H9 (cell line): ENCODE results near the gene RCAN2. TPM values are rescaled to one million over a fixed set of nuclear protein-coding genes. Genes with fewer than 3 reads are reported as not detected.

Source experiments
- DNase-seq: peaks from one replicate; pipeline ENCODE4 v3.0.0-alpha.2; 2017
- H2AFZ ChIP-seq: one replicate; pipeline ENCODE4 v1.6.1; 2013; ENCODE audit warnings: mild to moderate bottlenecking, low read length, control low read depth, moderate library complexity
- H2AK5ac ChIP-seq: 2 replicates; pipeline ENCODE4 v1.6.1; 2013; ENCODE audit warnings: low read length, control low read depth, mixed read lengths; ENCODE audit not compliant: insufficient read length
- H2BK120ac ChIP-seq: one replicate; pipeline ENCODE4 v1.6.1; 2013; ENCODE audit warnings: low read depth, mild to moderate bottlenecking, low read length, control low read depth, inconsistent platforms; ENCODE audit not compliant: poor library complexity, severe bottlenecking
- H2BK12ac ChIP-seq: 2 replicates; pipeline ENCODE4 v1.6.1; 2013; ENCODE audit warnings: low read length, control low read depth, mixed read lengths, low read depth; ENCODE audit not compliant: insufficient read length
- H2BK15ac ChIP-seq: 2 replicates; pipeline ENCODE4 v1.6.1; 2013; ENCODE audit warnings: low read depth, low read length, control low read depth
- H2BK20ac ChIP-seq: one replicate; pipeline ENCODE4 v1.6.1; 2013; ENCODE audit warnings: low read depth, mild to moderate bottlenecking, low read length, control low read depth, inconsistent platforms; ENCODE audit not compliant: poor library complexity, severe bottlenecking
- H2BK5ac ChIP-seq: 2 replicates; pipeline ENCODE4 v1.6.1; 2013; ENCODE audit warnings: low read length, control low read depth, mixed read lengths; ENCODE audit not compliant: insufficient read length
- H3K14ac ChIP-seq: 2 replicates; pipeline ENCODE4 v1.6.1; 2013; ENCODE audit warnings: low read length, control low read depth; ENCODE audit not compliant: insufficient read depth
- H3K18ac ChIP-seq: 2 replicates; pipeline ENCODE4 v1.6.1; 2013; ENCODE audit warnings: low read depth, mild to moderate bottlenecking, mixed read lengths, low read length, control low read depth; ENCODE audit not compliant: insufficient read length
- H3K23ac ChIP-seq: 2 replicates; pipeline ENCODE4 v1.6.1; 2013; ENCODE audit warnings: low read length, control low read depth, mixed read lengths, low read depth; ENCODE audit not compliant: insufficient read length
- H3K23me2 ChIP-seq: 2 replicates; pipeline ENCODE4 v1.6.1; 2013; ENCODE audit warnings: low read depth, mild to moderate bottlenecking, mixed read lengths, low read length, control low read depth; ENCODE audit not compliant: insufficient read length, poor library complexity, severe bottlenecking
- H3K27ac ChIP-seq: 2 replicates; pipeline ENCODE4 v1.5.1; 2013; ENCODE audit warnings: low read length, control low read depth, mixed read lengths, low read depth; ENCODE audit not compliant: insufficient read length
- H3K27me3 ChIP-seq: 2 replicates; pipeline ENCODE4 v1.6.1; 2013; ENCODE audit warnings: low read length, control low read depth, inconsistent platforms; ENCODE audit not compliant: insufficient read depth
- H3K4ac ChIP-seq: 2 replicates; pipeline ENCODE4 v1.6.1; 2013; ENCODE audit warnings: low read depth, mild to moderate bottlenecking, control low read depth, inconsistent platforms, low read length, moderate library complexity
- H3K4me1 ChIP-seq: 2 replicates; pipeline ENCODE4 v1.6.1; 2013; ENCODE audit warnings: low read length, control low read depth, inconsistent platforms; ENCODE audit not compliant: insufficient read depth
- H3K4me2 ChIP-seq: 2 replicates; pipeline ENCODE4 v1.6.1; 2013; ENCODE audit warnings: low read length, control low read depth, mixed read lengths; ENCODE audit not compliant: insufficient read length, insufficient read depth
- H3K56ac ChIP-seq: 2 replicates; pipeline ENCODE4 v1.6.1; 2013; ENCODE audit warnings: low read depth, mild to moderate bottlenecking, mixed read lengths, low read length, control low read depth; ENCODE audit not compliant: insufficient read length
- H3K79me1 ChIP-seq: 2 replicates; pipeline ENCODE4 v1.6.1; 2013; ENCODE audit warnings: low read depth, mild to moderate bottlenecking, moderate library complexity, low read length, control low read depth, inconsistent platforms; ENCODE audit not compliant: insufficient read depth, poor library complexity, severe bottlenecking
- H3K79me2 ChIP-seq: 2 replicates; pipeline ENCODE4 v1.6.1; 2013; ENCODE audit warnings: low read length, control low read depth, inconsistent platforms; ENCODE audit not compliant: insufficient read depth
- H3K9ac ChIP-seq: 2 replicates; pipeline ENCODE4 v1.6.1; 2013; ENCODE audit warnings: low read length, control low read depth, mixed read lengths; ENCODE audit not compliant: insufficient read length; ENCODE audit errors: extremely low read depth
- H3K9me3 ChIP-seq: one replicate; pipeline ENCODE4 v1.6.1; 2013; ENCODE audit warnings: low read depth, low read length, inconsistent platforms; ENCODE audit not compliant: control insufficient read depth
- H3T11ph ChIP-seq: one replicate; pipeline ENCODE4 v1.6.1; 2013; ENCODE audit warnings: mild to moderate bottlenecking, low read length, control low read depth, inconsistent platforms
- H4K20me1 ChIP-seq: one replicate; pipeline ENCODE4 v1.6.1; 2013; ENCODE audit not compliant: control insufficient read depth, insufficient read length, insufficient read depth
- H4K5ac ChIP-seq: 2 replicates; pipeline ENCODE4 v1.6.1; 2013; ENCODE audit warnings: low read depth, mild to moderate bottlenecking, mixed read lengths, low read length, control low read depth; ENCODE audit not compliant: insufficient read length
- H4K8ac ChIP-seq: replicated peaks from 2 replicates; pipeline ENCODE4 v1.6.1; 2013; ENCODE audit warnings: low read length, control low read depth, mixed read lengths, low read depth; ENCODE audit not compliant: insufficient read length
- H4K91ac ChIP-seq: 2 replicates; pipeline ENCODE4 v1.6.1; 2013; ENCODE audit warnings: low read depth, mild to moderate bottlenecking, moderate library complexity, mixed read lengths, low read length, control low read depth; ENCODE audit not compliant: insufficient read length
- H3K27ac Mint-ChIP-seq, 3 experiments: 2 replicates in 2 of 3; 3 replicates in 1 of 3; pipeline ENCODE4 v1.8.0; 2020 to 2021; ENCODE audit warnings: mixed read lengths in 3 of 3, mild to moderate bottlenecking in 1 of 3, moderate library complexity in 1 of 3
- H3K27me3 Mint-ChIP-seq: 2 replicates; pipeline ENCODE4 v1.8.0; 2021; ENCODE audit warnings: low read depth, mild to moderate bottlenecking, moderate library complexity, mixed read lengths
- H3K36me3 Mint-ChIP-seq, 3 experiments: 2 replicates in 2 of 3; 3 replicates in 1 of 3; pipeline ENCODE4 v1.8.0; 2020 to 2021; ENCODE audit warnings: low read depth in 3 of 3, mixed read lengths in 3 of 3; ENCODE audit not compliant: insufficient read depth in 1 of 3
- H3K4me1 Mint-ChIP-seq, 2 experiments: 2 replicates each; pipeline ENCODE4 v1.8.0; 2020; ENCODE audit warnings: mixed read lengths in 2 of 2
- H3K4me3 Mint-ChIP-seq, 2 experiments: 2 replicates in 1 of 2; 3 replicates in 1 of 2; pipeline ENCODE4 v1.8.0; 2020 to 2021; ENCODE audit warnings: mild to moderate bottlenecking in 2 of 2, mixed read lengths in 2 of 2, moderate library complexity in 1 of 2
- H3K9me3 Mint-ChIP-seq, 2 experiments: 2 replicates in 1 of 2; 3 replicates in 1 of 2; pipeline ENCODE4 v1.8.0; 2020; ENCODE audit warnings: mild to moderate bottlenecking in 2 of 2, mixed read lengths in 2 of 2, moderate library complexity in 1 of 2
- CTCF ChIP-seq: fragments of 200-600 bp; sonication (generic); conservative IDR thresholded peaks from 3 replicates; pipeline ENCODE4 v1.8.0; 2021; ENCODE audit warnings: antibody characterized with exemption, mild to moderate bottlenecking
- WGBS: extraction: QIAGEN DNeasy Blood & Tissue Kit; methylation state at CpG from one replicate; pipeline ENCODE4 v1.1.7; 2013; ENCODE audit warnings: missing lambda C conversion rate, low lambda C conversion rate, mixed read lengths; ENCODE audit not compliant: insufficient read length; ENCODE audit errors: extremely low coverage; 5-methylcytosine and 5-hydroxymethylcytosine counted together
- total RNA-seq: library from RNA; stranded (reverse); gene quantifications from 2 replicates; pipeline ENCODE4 v1.2.1, GENCODE V29; 2021

The RCAN2 gene
- total RNA-seq, 1 experiment from 2014 or later = 3.0 TPM

GRCh38 chr6:46186583-46186982 is 304.7 kb downstream of the RCAN2 start:
- Histone ChIP-seq H3K23ac (no peak overlapping the region), H2BK20ac (no peak overlapping the region), H3T11ph (no peak overlapping the region), H3K4me2 (no peak overlapping the region), H3K4me1 (no peaks in the 10 kb centered on the region), H3K56ac (no peak overlapping the region), H2BK15ac (no peak overlapping the region), H4K20me1 (no peaks in the 10 kb centered on the region), H2BK12ac (no peak overlapping the region), H3K23me2 (no peaks in the 10 kb centered on the region), H2AK5ac (no peak overlapping the region), H3K79me1 (no peaks in the 10 kb centered on the region), H3K79me2 (no peaks in the 10 kb centered on the region), H3K9me3 (no peaks in the 10 kb centered on the region), H2AFZ (no peak overlapping the region), H2BK120ac (no peak overlapping the region), H3K14ac (no peak overlapping the region), H3K9ac (no peak overlapping the region), H4K5ac (no peak overlapping the region), H3K18ac (no peak overlapping the region), H3K4ac (no peak overlapping the region), H3K27me3 (no peaks in the 10 kb centered on the region), H3K27ac (no peak overlapping the region), H4K8ac (no peak overlapping the region), H2BK5ac (no peak overlapping the region), H4K91ac (no peak overlapping the region)
- no CpG with 5 or more reads among the region's 1 CpG for WGBS
- H3K36me3 Mint-ChIP-seq = no peaks in the 10 kb centered on the region
- H3K9me3 Mint-ChIP-seq = no peaks in the 10 kb centered on the region
- no peak overlapping the region for H3K4me3 Mint-ChIP-seq
- TF ChIP-seq CTCF = no peak
- DNase-seq = no peak
- peaks cover 4% of the 10 kb centered on the region for H3K27me3 Mint-ChIP-seq
- no peak overlapping the region for H3K27ac Mint-ChIP-seq
- H3K4me1 Mint-ChIP-seq = no peaks in the 10 kb centered on the region
